NCI-H2171 treated with DMSO at 0.1 percent for 48 hours (cell line): ENCODE data around the gene FGR.
"Not testable (repeated sequence)": the region's sequence is repeated elsewhere in the genome, so short reads cannot be mapped to it uniquely, and the experiment has no call there.

Source experiments
- DNase-seq: peaks from one replicate; lab custom pipeline; 2025; lab: John Stamatoyannopoulos, UW

Gene FGR

GRCh38 chr1:27634985-27635367, at the start of gene FGR:
Gene FGR (minus strand): TSS chr1:27635185. CDS start chr1:27623916, 11,269 bp downstream.
- no peak for DNase-seq

- no peak for DNase-seq
These were observed 49.2 kb upstream of the FGR start for GRCh38 chr1:27684176-27684575.

GRCh38 chr1:27682351-27682944, 47.5 kb upstream of the FGR start:
- DNase-seq: no peak

- DNase-seq: not testable (repeated sequence)
These were observed 46.6 kb upstream of the FGR start for GRCh38 chr1:27681580-27681979.

GRCh38 chr1:27680225-27680791, 45.3 kb upstream of the FGR start:
- not testable (repeated sequence) for DNase-seq

- no peak for DNase-seq
These were observed 43.8 kb upstream of the FGR start for GRCh38 chr1:27678747-27679146.

GRCh38 chr1:27676410-27676809, 41.4 kb upstream of the FGR start:
- DNase-seq: no peak

GRCh38 chr1:27672750-27673112, 37.7 kb upstream of the FGR start:
- DNase-seq: no peak

- DNase-seq: peak; percentile 96
These were observed 37.2 kb upstream of the FGR start, which contains the start of gene IFI6 for GRCh38 chr1:27671964-27672749. Gene IFI6 (minus strand): TSS chr1:27672192. CDS start chr1:27669314, 2,878 bp downstream.

GRCh38 chr1:27669876-27670275, 34.9 kb upstream of the FGR start:
- DNase-seq: no peak

- peak; percentile 71 for DNase-seq
These were observed 34.1 kb upstream of the FGR start for GRCh38 chr1:27668808-27669723.

- no peak for DNase-seq
These were observed 33.3 kb upstream of the FGR start for GRCh38 chr1:27668121-27668807.

GRCh38 chr1:27666791-27667254, 31.8 kb upstream of the FGR start:
- DNase-seq: no peak

GRCh38 chr1:27666294-27666693, 31.3 kb upstream of the FGR start:
- no peak for DNase-seq

GRCh38 chr1:27665016-27665651, 30.1 kb upstream of the FGR start:
- DNase-seq: no peak

GRCh38 chr1:27664291-27664690, 29.3 kb upstream of the FGR start:
- peak; percentile 30 for DNase-seq

- peak; percentile 79 for DNase-seq
These were observed 27.9 kb upstream of the FGR start for GRCh38 chr1:27662707-27663393.

- DNase-seq: no peak
These were observed 27.3 kb upstream of the FGR start for GRCh38 chr1:27662261-27662660.

GRCh38 chr1:27661412-27662075, 26.6 kb upstream of the FGR start:
- DNase-seq: no peak

GRCh38 chr1:27660300-27660835, 25.4 kb upstream of the FGR start:
- no peak for DNase-seq
